H1 (cell line): ENCODE data around the gene MPPE1. TPM values are rescaled to one million over a fixed set of nuclear protein-coding genes. Genes with fewer than 3 reads are reported as not detected.
A peak's percentile ranks its signal among the peaks of the same experiment; 100 is the strongest.

Experiments
- CTCF ChIA-PET: fragments of 300-600 bp; sonication (Branson Sonifier 250); formaldehyde crosslinking; loops from one replicate; lab custom pipeline; 2021; ENCODE audit not compliant: partially characterized antibody; lab: Charles Lee
- POLR2A ChIA-PET: fragments of 300-600 bp; sonication (Branson Sonifier 250); formaldehyde crosslinking; loops from one replicate; lab custom pipeline; 2021; ENCODE audit warnings: inconsistent platforms; ENCODE audit not compliant: partially characterized antibody; lab: Charles Lee
- DNase-seq, 2 experiments: peaks; one replicate each; pipeline versions ENCODE4 v3.0.0 to v3.0.0-alpha.2; 2010 to 2022; ENCODE audit warnings: low spot score in 2 of 2, low read depth in 1 of 2, mixed read lengths in 1 of 2
- FAIRE-seq: peaks from 2 replicates; lab custom pipeline; 2011; peaks lifted over from hg19 to GRCh38; lab: Jason Lieb, UNC
- H2AFZ ChIP-seq: 2 replicates; pipeline ENCODE4 v1.8.1; 2012; ENCODE audit warnings: low read length, inconsistent platforms
- H2AK5ac ChIP-seq: 2 replicates; pipeline ENCODE4 v1.6.1; 2013; ENCODE audit warnings: low read depth, low read length
- H2BK120ac ChIP-seq: replicated peaks from 2 replicates; pipeline ENCODE3; 2013; ENCODE audit warnings: low read depth, low read length, inconsistent platforms
- H2BK12ac ChIP-seq: 2 replicates; pipeline ENCODE4 v1.6.1; 2013; ENCODE audit warnings: low read depth, low read length
- H2BK15ac ChIP-seq: 2 replicates; pipeline ENCODE4 v1.6.1; 2013; ENCODE audit warnings: low read length
- H2BK20ac ChIP-seq: 2 replicates; pipeline ENCODE4 v1.6.1; 2013; ENCODE audit warnings: low read length
- H2BK5ac ChIP-seq: 2 replicates; pipeline ENCODE4 v1.6.1; 2013; ENCODE audit warnings: low read depth, low read length
- H3K14ac ChIP-seq: 2 replicates; pipeline ENCODE4 v1.6.1; 2013; ENCODE audit warnings: inconsistent platforms; ENCODE audit not compliant: insufficient read length
- H3K18ac ChIP-seq: 2 replicates; pipeline ENCODE4 v1.6.1; 2013; ENCODE audit warnings: low read length; ENCODE audit errors: extremely low read depth
- H3K23ac ChIP-seq: 2 replicates; pipeline ENCODE4 v1.6.1; 2013; ENCODE audit warnings: inconsistent platforms; ENCODE audit not compliant: insufficient read length
- H3K23me2 ChIP-seq: 2 replicates; pipeline ENCODE4 v1.6.1; 2013; ENCODE audit warnings: low read depth, low read length
- H3K27ac ChIP-seq: 2 replicates; pipeline ENCODE4 v1.6.1; 2011; ENCODE audit warnings: low read depth, low read length, inconsistent platforms
- H3K27me3 ChIP-seq, 4 experiments: replicated peaks in 1 of 4; 1 replicate in 1 of 4; 2 replicates in 3 of 4; pipeline versions ENCODE4 v1.6.1 to v1.8.1; 2011 to 2013; ENCODE audit warnings: low read length in 3 of 4, mild to moderate bottlenecking in 3 of 4, inconsistent platforms in 2 of 4, mixed read lengths in 2 of 4, moderate library complexity in 1 of 4; ENCODE audit not compliant: control insufficient read depth in 3 of 4, insufficient read depth in 3 of 4; ENCODE audit errors: extremely low read depth in 1 of 4
- H3K36me3 ChIP-seq, 4 experiments: 2 replicates each; pipeline versions ENCODE4 v1.6.1 to v1.8.1; 2011 to 2013; ENCODE audit warnings: mild to moderate bottlenecking in 4 of 4, low read length in 3 of 4, moderate library complexity in 2 of 4, control low read depth in 1 of 4, inconsistent platforms in 1 of 4; ENCODE audit not compliant: insufficient read depth in 4 of 4, control insufficient read depth in 2 of 4
- H3K4ac ChIP-seq: replicated peaks from 2 replicates; pipeline ENCODE3; 2013; ENCODE audit warnings: low read length, low read depth, mixed read lengths, inconsistent platforms; ENCODE audit not compliant: insufficient read length
- H3K4me1 ChIP-seq, 4 experiments: replicated peaks in 1 of 4; 1 replicate in 1 of 4; 2 replicates in 3 of 4; pipeline versions ENCODE4 v1.6.1 to v1.8.1; 2011 to 2013; ENCODE audit warnings: low read length in 3 of 4, inconsistent platforms in 2 of 4, mixed read lengths in 1 of 4; ENCODE audit not compliant: insufficient read depth in 4 of 4, control insufficient read depth in 3 of 4
- H3K4me2 ChIP-seq, 2 experiments: 2 replicates each; pipeline versions ENCODE4 v1.6.1 to v1.8.1; 2011 to 2013; ENCODE audit warnings: low read depth in 2 of 2, low read length in 2 of 2, control low read depth in 1 of 2, inconsistent platforms in 1 of 2, mild to moderate bottlenecking in 1 of 2; ENCODE audit not compliant: insufficient read depth in 1 of 2
- H3K4me3 ChIP-seq, 4 experiments: fragments of 200-600, 300-600 bp in 1 of 4; sonication (generic), shearing (Covaris generic), sonication (Bioruptor Twin) in 1 of 4; 2 replicates each; pipeline versions ENCODE4 v1.5.1 to v1.8.1; 2011 to 2016; ENCODE audit warnings: low read length in 4 of 4, low read depth in 3 of 4, control low read depth in 2 of 4, inconsistent platforms in 2 of 4, mild to moderate bottlenecking in 2 of 4, mixed read lengths in 1 of 4, moderate library complexity in 1 of 4; ENCODE audit not compliant: insufficient read depth in 2 of 4; ENCODE audit errors: extremely low read depth in 1 of 4
- H3K56ac ChIP-seq: replicated peaks from 2 replicates; pipeline ENCODE3; 2013; ENCODE audit warnings: low read depth, mild to moderate bottlenecking, mixed read lengths, low read length, inconsistent platforms; ENCODE audit not compliant: insufficient read length
- H3K79me1 ChIP-seq: 2 replicates; pipeline ENCODE4 v1.6.1; 2013; ENCODE audit warnings: low read depth, low read length, control low read depth
- H3K79me2 ChIP-seq, 2 experiments: 2 replicates each; pipeline versions ENCODE4 v1.6.1 to v1.8.1; 2012 to 2013; ENCODE audit warnings: low read length in 2 of 2, mild to moderate bottlenecking in 2 of 2, inconsistent platforms in 1 of 2; ENCODE audit not compliant: insufficient read depth in 2 of 2, control insufficient read depth in 1 of 2
- H3K9ac ChIP-seq, 4 experiments: replicated peaks in 1 of 4; 1 replicate in 1 of 4; 2 replicates in 3 of 4; pipeline versions ENCODE4 v1.6.1 to v1.8.1; 2011 to 2013; ENCODE audit warnings: low read depth in 3 of 4, low read length in 3 of 4, control low read depth in 2 of 4, mild to moderate bottlenecking in 2 of 4, moderate library complexity in 2 of 4, inconsistent platforms in 1 of 4; ENCODE audit errors: extremely low read depth in 1 of 4
- H3K9me3 ChIP-seq, 2 experiments: 2 replicates each; pipeline versions ENCODE4 v1.6.1 to v1.8.1; 2012 to 2013; ENCODE audit warnings: mild to moderate bottlenecking in 2 of 2, moderate library complexity in 2 of 2, control low read depth in 1 of 2, inconsistent platforms in 1 of 2, low read depth in 1 of 2, low read length in 1 of 2, mixed read lengths in 1 of 2; ENCODE audit not compliant: insufficient read depth in 2 of 2
- H4K20me1 ChIP-seq, 2 experiments: replicated peaks in 1 of 2; 2 replicates each; pipeline versions ENCODE3 to v1.8.1; 2011 to 2013; ENCODE audit warnings: inconsistent platforms in 2 of 2, low read length in 2 of 2, mild to moderate bottlenecking in 1 of 2; ENCODE audit not compliant: insufficient read depth in 2 of 2, control insufficient read depth in 1 of 2
- H4K5ac ChIP-seq: 2 replicates; pipeline ENCODE4 v1.6.1; 2013; ENCODE audit warnings: low read length, low read depth, mixed read lengths, inconsistent platforms; ENCODE audit not compliant: insufficient read length
- H4K8ac ChIP-seq: 2 replicates; pipeline ENCODE4 v1.8.0; 2013; ENCODE audit warnings: mild to moderate bottlenecking, moderate library complexity, low read length, inconsistent platforms; ENCODE audit not compliant: insufficient read depth; ENCODE audit errors: extremely low read depth
- H4K91ac ChIP-seq: replicated peaks from 2 replicates; pipeline ENCODE3; 2013; ENCODE audit warnings: low read length, mixed read lengths, inconsistent platforms; ENCODE audit not compliant: insufficient read length
- ATF2 ChIP-seq: IDR thresholded peaks from 2 replicates; pipeline ENCODE4 v1.6.1; 2012; ENCODE audit warnings: low read length, inconsistent platforms
- CHD2 ChIP-seq: IDR thresholded peaks from 2 replicates; pipeline ENCODE4 v1.6.1; 2012; ENCODE audit warnings: low read length, improper control_type of control experiment
- E2F6 ChIP-seq: IDR thresholded peaks from 2 replicates; pipeline ENCODE4 v1.6.1; 2012; ENCODE audit warnings: inconsistent platforms
- KDM1A ChIP-seq: fragments of 200-600, 300-600 bp; sonication (generic); IDR thresholded peaks from 2 replicates; pipeline ENCODE4 v1.7.1; 2016; ENCODE audit warnings: mild to moderate bottlenecking, low read length, borderline replicate concordance
- PHF8 ChIP-seq: fragments of 200-600 bp; sonication (generic); conservative IDR thresholded peaks from 2 replicates; pipeline ENCODE4 v1.7.1; 2012; ENCODE audit warnings: low read depth, mild to moderate bottlenecking, inconsistent platforms, low read length, moderate library complexity
- RAD21 ChIP-seq, 2 experiments: IDR thresholded peaks in 1 of 2; conservative IDR thresholded peaks in 1 of 2; 2 replicates each; pipeline ENCODE4 v1.6.1; 2011; ENCODE audit warnings: low read depth in 2 of 2, low read length in 2 of 2, improper control_type of control experiment in 1 of 2, inconsistent platforms in 1 of 2, mild to moderate bottlenecking in 1 of 2, moderate library complexity in 1 of 2
- SP2 ChIP-seq: IDR thresholded peaks from 2 replicates; pipeline ENCODE4 v1.6.1; 2012; ENCODE audit warnings: mild to moderate bottlenecking, low read length, inconsistent platforms
- TBP ChIP-seq: IDR thresholded peaks from 2 replicates; pipeline ENCODE4 v1.6.1; 2011; ENCODE audit warnings: low read depth, low read length, improper control_type of control experiment
- WGBS, 2 experiments: shearing (Covaris generic) in 1 of 2; methylation state at CpG; one replicate each; pipeline versions ENCODE4 v1.1.6 to v1.1.7; 2013 to 2015; ENCODE audit warnings: low lambda C conversion rate in 2 of 2, mixed read lengths in 2 of 2, inconsistent platforms in 1 of 2, low coverage in 1 of 2, missing lambda C conversion rate in 1 of 2; ENCODE audit not compliant: insufficient replicate concordance in 2 of 2, insufficient coverage in 1 of 2, insufficient read length in 1 of 2; ENCODE audit errors: extremely low coverage in 1 of 2, missing lambda C conversion rate in 1 of 2; 5-methylcytosine and 5-hydroxymethylcytosine counted together
- polyA plus RNA-seq, 7 experiments: library from polyadenylated mRNA; depleted of rRNA in 3 of 7; stranded (reverse) in 5 of 7; unstranded in 2 of 7; fragments of >200 nt in 5 of 7; fragments of 200-250 nt in 2 of 7; gene quantifications; 1 replicate in 5 of 7; 2 replicates in 1 of 7; 4 replicates in 1 of 7; pipeline versions ENCODE4 v1.2.1 to v1.2.3, GENCODE V29; 2011 to 2013; ENCODE audit warnings: missing spikeins in 2 of 7, mixed read lengths in 2 of 7
- total RNA-seq: library from RNA; stranded (reverse); fragmentation: NEBNext Ultra II Directional; extraction: Animal tissue kit (Norgen Biotek cat#: 25700); gene quantifications from 2 replicates; pipeline ENCODE4 v1.2.1, GENCODE V29; 2021
- TF ChIP-seq, protein P1 (sequence below): IDR thresholded peaks from 2 replicates; pipeline ENCODE4 v1.6.1; 2012; ENCODE audit warnings: inconsistent platforms

MPPE1 gene
- total and polyA plus RNA-seq, 2 of the 8 experiments (the other 6 are each of a cell fraction or from before 2014, with no cell fraction given) = 13.7 to 20.9 TPM

DNA sequence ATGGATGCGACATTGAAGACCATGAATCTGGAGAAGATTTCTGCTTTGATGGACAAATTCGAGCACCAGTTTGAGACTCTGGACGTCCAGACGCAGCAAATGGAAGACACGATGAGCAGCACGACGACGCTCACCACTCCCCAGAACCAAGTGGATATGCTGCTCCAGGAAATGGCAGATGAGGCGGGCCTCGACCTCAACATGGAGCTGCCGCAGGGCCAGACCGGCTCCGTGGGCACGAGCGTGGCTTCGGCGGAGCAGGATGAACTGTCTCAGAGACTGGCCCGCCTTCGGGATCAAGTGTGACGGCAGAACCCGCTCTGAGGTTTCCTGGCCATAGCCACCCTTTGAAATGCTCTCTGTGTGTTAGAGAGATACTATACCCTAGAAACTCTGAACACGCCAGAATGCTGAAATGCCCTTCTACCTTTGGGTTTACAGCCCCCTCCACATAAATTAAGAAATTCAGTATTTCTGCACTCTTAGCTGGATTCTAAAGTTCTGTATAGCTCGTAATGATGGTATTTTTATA, 56.2 kb downstream of the MPPE1 start:
- CTCF ChIA-PET = no interaction called here
- TF ChIP-seq PHF8 (no peak), KDM1A (no peak), SP2 (no peak), E2F6 (no peak), CHD2 (no peak), ATF2 (no peak), RAD21 (IDR thresholded peaks at IDR 0.05 in 1 of 2, conservative IDR thresholded peaks at IDR 0.05 in 1 of 2; ENCODE audit: low read depth in 2 of 2, low read length in 2 of 2) (no peak), TBP (no peak)
- TF ChIP-seq, protein P1, sequence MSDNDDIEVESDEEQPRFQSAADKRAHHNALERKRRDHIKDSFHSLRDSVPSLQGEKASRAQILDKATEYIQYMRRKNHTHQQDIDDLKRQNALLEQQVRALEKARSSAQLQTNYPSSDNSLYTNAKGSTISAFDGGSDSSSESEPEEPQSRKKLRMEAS = 0 out of 2 replicates have a peak, but pooled peaks have one; percentile 14

More for the DNA sequence above, 56.2 kb downstream of the MPPE1 start:
- Histone ChIP-seq H4K5ac (peak overlapping the region; percentile 64), H4K20me1 (peaks cover 0 to 9% of the 10 kb centered on the region in 2 experiments), H3K9ac (peak overlapping the region; percentile 91 to 96 (median 94)), H2BK12ac (peak overlapping the region; percentile 54), H3K27me3 (no peaks in the 10 kb centered on the region), H4K91ac (peak overlapping the region; percentile 81), H2BK120ac (no peak overlapping the region), H3K4me3 (peak overlapping the region; percentile 90 to 100 (median 95)), H2AK5ac (peak overlapping the region; percentile 8; the same call in 1 of the 2 replicates), H3K27ac (peak overlapping the region; percentile 88), H3K79me2 (peaks cover 8 to 24% of the 10 kb centered on the region in 2 experiments; a peak in 3 of 4 replicates), H3K23me2 (no peaks in the 10 kb centered on the region; the same call in 1 of the 2 replicates), H3K18ac (peak overlapping the region; percentile 73; the same call in 1 of the 2 replicates), H3K4me2 (peak overlapping the region; percentile 60 to 79), H2BK15ac (no peak overlapping the region), H3K79me1 (0 out of 2 replicates have a peak, but pooled peaks cover 3% of the 10 kb centered on the region), H4K8ac (peak overlapping the region; percentile 97; the same call in 1 of the 2 replicates), H2BK5ac (peak overlapping the region; percentile 87), H3K56ac (peak overlapping the region; percentile 54), H3K9me3 (no peaks in the 10 kb centered on the region), H2AFZ (no peak overlapping the region), H3K14ac (no peak overlapping the region), H3K23ac (no peak overlapping the region), H3K4me1 (peaks cover 3 to 5% (median 4%) of the 10 kb centered on the region in 4 experiments; a peak in 5 of 7 replicates), H2BK20ac (no peak overlapping the region), H3K36me3 (no peaks in the 10 kb centered on the region), H3K4ac (peak overlapping the region; percentile 66)
- 2% methylated on average over 23 of the region's 23 CpGs; no CpG with 5 or more reads in 1 of the 2 experiments for WGBS, 2 experiments
- no peak for FAIRE-seq
- peak in 1 of 2 experiments; percentile 53 for DNase-seq
- POLR2A ChIA-PET = interaction anchor here (0.6 to 1.0 kb wide), 4 partner anchors 11 to 459 kb away, joined by 3 to 4 read pairs (median 4); no protein-coding TSS in a partner anchor
